Sigmoid colon (tissue), 4 donors: ENCODE measurements around the gene CNOT6.

Experiments used
- CTCF ChIP-seq, 4 experiments: fragments of 450-650 bp in 3 of 4; fragments of 200-600 bp in 1 of 4; IDR thresholded peaks; one replicate each; pipeline ENCODE4 v1.5.1; 2016 to 2019; ENCODE audit warnings: antibody characterized with exemption in 4 of 4, mild to moderate bottlenecking in 3 of 4, moderate library complexity in 2 of 4
- EP300 ChIP-seq, 4 donors: sonication (generic); formaldehyde crosslinking; IDR thresholded peaks; one replicate each; pipeline ENCODE4 v1.6.1; 2017; ENCODE audit warnings: antibody characterized with exemption in 4 of 4
- POLR2A ChIP-seq, 2 donors: fragments of 450-650 bp; IDR thresholded peaks; one replicate each; pipeline ENCODE4 v1.6.1; 2016; ENCODE audit warnings: antibody characterized with exemption in 2 of 2, mild to moderate bottlenecking in 2 of 2, moderate library complexity in 2 of 2
- POLR2AphosphoS5 ChIP-seq, 4 donors: sonication (generic); formaldehyde crosslinking; IDR thresholded peaks; one replicate each; pipeline ENCODE4 v1.6.1; 2017; ENCODE audit warnings: antibody characterized with exemption in 4 of 4

GRCh38 chr5:180467028-180467975 lies 26.9 kb upstream of the CNOT6 start:
- no peak for TF ChIP-seq EP300 (IDR thresholded peaks at IDR 0.05)
- no peak for TF ChIP-seq CTCF (IDR thresholded peaks at IDR 0.05)
- TF ChIP-seq POLR2A (IDR thresholded peaks at IDR 0.05), result no peak
- no peak for TF ChIP-seq POLR2AphosphoS5 (IDR thresholded peaks at IDR 0.05)
